Immature natural killer cell (primary cell): ENCODE data around the gene TBC1D8. TPM values are rescaled to one million over a fixed set of nuclear protein-coding genes. Genes with fewer than 3 reads are reported as not detected.
A peak's percentile ranks its signal among the peaks of the same experiment; 100 is the strongest.

Source experiments
- DNase-seq, 3 donors: peaks; one replicate each; pipeline ENCODE4 v3.0.0; 2022; ENCODE audit warnings: mixed read lengths in 1 of 3
- H3K27ac Mint-ChIP-seq, 6 donors: one replicate each; pipeline ENCODE4 v1.8.0; 2020; ENCODE audit warnings: mixed read lengths in 6 of 6, mild to moderate bottlenecking in 5 of 6, inconsistent platforms in 4 of 6, moderate library complexity in 3 of 6
- H3K27me3 Mint-ChIP-seq, 3 donors: one replicate each; pipeline ENCODE4 v1.8.0; 2020 to 2021; ENCODE audit warnings: low read depth in 3 of 3, mild to moderate bottlenecking in 3 of 3, mixed read lengths in 3 of 3, moderate library complexity in 3 of 3, inconsistent platforms in 1 of 3
- H3K36me3 Mint-ChIP-seq, 3 donors: one replicate each; pipeline ENCODE4 v1.8.0; 2020; ENCODE audit warnings: mixed read lengths in 3 of 3, inconsistent platforms in 2 of 3, mild to moderate bottlenecking in 2 of 3
- H3K4me1 Mint-ChIP-seq, 2 donors: one replicate each; pipeline ENCODE4 v1.8.0; 2020; ENCODE audit warnings: inconsistent platforms in 2 of 2, mild to moderate bottlenecking in 2 of 2, mixed read lengths in 2 of 2, moderate library complexity in 1 of 2
- H3K4me3 Mint-ChIP-seq, 5 donors: one replicate each; pipeline ENCODE4 v1.8.0; 2020; ENCODE audit warnings: mild to moderate bottlenecking in 5 of 5, mixed read lengths in 5 of 5, inconsistent platforms in 3 of 5, moderate library complexity in 3 of 5
- H3K9me3 Mint-ChIP-seq, 6 donors: one replicate each; pipeline ENCODE4 v1.8.0; 2020; ENCODE audit warnings: mild to moderate bottlenecking in 6 of 6, mixed read lengths in 6 of 6, inconsistent platforms in 4 of 6, moderate library complexity in 3 of 6
- polyA plus RNA-seq, 3 donors: library from polyadenylated mRNA; unstranded; fragments of 300-500 nt; fragmentation: Illumina TruSeq; gene quantifications; one replicate each; pipeline ENCODE4 v1.2.3, GENCODE V29; 2021

The TBC1D8 gene
- polyA plus RNA-seq, 3 donors from 2014 or later: 0.17 to 0.64 TPM; not detected in 1

DNA sequence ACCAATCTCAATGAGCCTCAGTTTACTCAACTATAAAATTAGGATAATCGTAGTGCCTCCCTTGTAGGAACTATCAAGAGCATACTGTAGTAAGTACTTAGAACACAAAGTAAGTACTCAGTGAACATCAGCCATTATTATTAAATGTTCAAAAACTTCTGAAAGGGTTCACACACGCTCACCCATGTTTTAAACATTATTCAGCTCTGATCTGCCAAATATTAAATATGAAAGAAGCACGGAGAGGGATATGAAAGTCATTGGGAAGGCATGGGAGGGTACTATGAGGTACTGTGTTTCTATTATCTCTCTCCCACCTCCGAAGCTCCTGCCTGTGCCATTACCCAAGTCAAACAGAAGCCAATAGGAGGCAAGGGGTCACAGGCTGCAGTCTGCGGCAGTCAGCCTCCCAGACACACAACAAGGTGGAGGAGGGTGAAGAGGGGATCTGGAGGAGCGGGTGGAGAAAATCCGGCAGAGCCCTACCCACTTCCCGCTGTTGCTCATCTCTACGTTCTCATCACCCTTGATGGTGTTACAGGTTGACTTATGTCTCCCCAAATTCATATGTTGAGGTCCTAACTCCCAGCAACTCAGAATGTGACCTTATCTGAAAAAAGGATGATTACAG is 2.0 kb upstream of the TBC1D8 start:
- Mint-ChIP-seq H3K27ac (no peak overlapping the region), H3K27me3 (peaks cover 0 to 8% (median 0%) of the 10 kb centered on the region in 3 donors), H3K4me1 (peaks cover 24 to 26% of the 10 kb centered on the region in 2 donors), H3K36me3 (no peaks in the 10 kb centered on the region), H3K4me3 (peak overlapping the region in 1 of 5 donors; percentile 90), H3K9me3 (no peaks in the 10 kb centered on the region)
- no peak for DNase-seq

- peaks cover 0 to 8% (median 4%) of the 10 kb centered on the region in 3 donors for H3K27me3 Mint-ChIP-seq
- H3K36me3 Mint-ChIP-seq: no peaks in the 10 kb centered on the region
- DNase-seq: peak; percentile 32 to 49 (median 37)
- H3K4me1 Mint-ChIP-seq: peaks cover 24 to 26% of the 10 kb centered on the region in 2 donors
- peak overlapping the region; percentile 66 to 90 (median 85) for H3K4me3 Mint-ChIP-seq
- no peaks in the 10 kb centered on the region for H3K9me3 Mint-ChIP-seq
- H3K27ac Mint-ChIP-seq: peak overlapping the region in 5 of 6 donors; percentile 1 to 75 (median 67)
Measured at GRCh38 chr2:101152272-101153076, 1.3 kb upstream of the TBC1D8 start.

DNA sequence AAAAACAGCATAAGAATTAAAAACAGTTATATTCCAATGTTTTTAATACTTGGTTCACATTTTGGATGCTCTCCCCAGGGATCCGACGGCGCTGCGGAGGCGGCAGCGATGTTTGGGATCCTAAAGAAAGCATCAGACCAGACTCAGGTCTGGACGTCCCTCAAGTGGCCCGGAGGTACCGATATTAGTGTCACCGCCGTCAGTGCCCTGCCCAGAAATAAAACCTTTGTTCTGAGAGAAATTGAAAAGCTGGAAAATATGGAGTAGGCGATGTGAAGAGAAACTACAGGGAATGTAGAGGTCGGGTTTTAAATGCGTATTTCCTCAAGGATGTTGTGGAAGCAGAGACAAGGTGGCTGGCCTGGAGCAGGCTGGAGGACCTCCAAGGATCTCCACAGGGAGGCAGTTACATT is 683 bp upstream of the TBC1D8 start:
- Mint-ChIP-seq H3K4me1 (peaks cover 24 to 26% of the 10 kb centered on the region in 2 donors), H3K4me3 (peak overlapping the region; percentile 66 to 90 (median 85)), H3K36me3 (no peaks in the 10 kb centered on the region), H3K27ac (peak overlapping the region in 5 of 6 donors; percentile 0 to 72 (median 18)), H3K9me3 (no peaks in the 10 kb centered on the region), H3K27me3 (peaks cover 0 to 8% (median 5%) of the 10 kb centered on the region in 3 donors)
- no peak for DNase-seq

- Mint-ChIP-seq H3K4me1 (peaks cover 24 to 26% of the 10 kb centered on the region in 2 donors), H3K27ac (no peak overlapping the region), H3K27me3 (peaks cover 0 to 8% (median 5%) of the 10 kb centered on the region in 3 donors), H3K4me3 (peak overlapping the region; percentile 67 to 80 (median 75)), H3K9me3 (no peaks in the 10 kb centered on the region), H3K36me3 (no peaks in the 10 kb centered on the region)
- peak in 2 of 3 donors; percentile 8 to 13 for DNase-seq
Measured at GRCh38 chr2:101150306-101151145, 656 bp downstream of the TBC1D8 start.

DNA sequence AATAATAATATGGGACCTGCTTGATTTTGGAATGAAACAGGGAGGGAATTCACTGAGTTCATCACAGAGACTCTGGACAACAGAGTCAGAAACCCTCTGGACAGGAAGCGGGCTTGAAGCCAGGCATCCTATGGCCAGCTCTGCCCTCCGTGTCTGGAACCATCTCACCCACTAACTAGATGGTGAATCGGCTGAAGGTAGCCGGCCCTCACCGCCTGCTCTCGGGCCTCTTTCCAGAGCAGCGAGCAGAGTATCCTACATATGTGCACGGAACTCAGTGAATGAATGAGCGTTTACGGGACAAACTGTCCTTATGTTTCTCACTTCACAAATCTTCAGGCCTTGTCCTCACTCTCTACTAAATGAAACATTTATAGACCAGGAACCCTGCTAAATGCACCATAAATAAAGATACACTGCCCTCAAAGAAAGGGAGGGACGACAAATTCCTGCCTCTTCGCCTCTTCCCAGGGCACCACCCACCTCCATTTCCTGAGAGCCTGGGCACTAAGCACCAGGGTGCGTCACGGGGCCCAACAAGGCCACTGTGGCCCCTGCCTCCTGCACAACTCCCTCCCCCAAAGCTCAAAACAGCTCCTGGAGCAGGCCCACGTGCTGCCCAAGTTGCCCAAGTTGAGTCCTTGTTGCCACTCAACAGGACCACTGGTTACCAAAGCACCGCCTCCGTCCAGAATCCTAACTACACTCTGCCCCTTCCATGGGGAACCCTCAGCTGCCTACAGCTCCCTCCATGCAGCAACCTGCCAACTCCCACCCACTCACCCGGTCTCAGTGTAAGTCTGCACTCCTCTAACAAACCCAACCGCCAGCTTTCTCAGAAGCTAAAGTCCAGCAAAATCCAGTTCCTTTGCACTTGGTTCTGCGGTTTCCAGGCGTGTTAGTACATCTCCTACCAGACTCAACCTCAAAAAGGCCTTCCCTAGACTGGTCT is 1.7 kb downstream of the TBC1D8 start:
- Mint-ChIP-seq H3K36me3 (no peaks in the 10 kb centered on the region), H3K27me3 (peaks cover 3 to 8% (median 8%) of the 10 kb centered on the region in 3 donors), H3K4me1 (peaks cover 24 to 26% of the 10 kb centered on the region in 2 donors), H3K9me3 (no peaks in the 10 kb centered on the region), H3K4me3 (peak overlapping the region; percentile 67 to 80 (median 75)), H3K27ac (no peak overlapping the region)
- DNase-seq: no peak

- Mint-ChIP-seq H3K27me3 (peaks cover 3 to 11% (median 8%) of the 10 kb centered on the region in 3 donors), H3K4me3 (peak overlapping the region in 4 of 5 donors; percentile 18 to 59 (median 37)), H3K9me3 (no peaks in the 10 kb centered on the region), H3K27ac (peak overlapping the region in 1 of 6 donors; percentile 48), H3K4me1 (peaks cover 24 to 26% of the 10 kb centered on the region in 2 donors), H3K36me3 (no peaks in the 10 kb centered on the region)
- no peak for DNase-seq
Measured at GRCh38 chr2:101148777-101149176, 2.4 kb downstream of the TBC1D8 start.

DNA sequence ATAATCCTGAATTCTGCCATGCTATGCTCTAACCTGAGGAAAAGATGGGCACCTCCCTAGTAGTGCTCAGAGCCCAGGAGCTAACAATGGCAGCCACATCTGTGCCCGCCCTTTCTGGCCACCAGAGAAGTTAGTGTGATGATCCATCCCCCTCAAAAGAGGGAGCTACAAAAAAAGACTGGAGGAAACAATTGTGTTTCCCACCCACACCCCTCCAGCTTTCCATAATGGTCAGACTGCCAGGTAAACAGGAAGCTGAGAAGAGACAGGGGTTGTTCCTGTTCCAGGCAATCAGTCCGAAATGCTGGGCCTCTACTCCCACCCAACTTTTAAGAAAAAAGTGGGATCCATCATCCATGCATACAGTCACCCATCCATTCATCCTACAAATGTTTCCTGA is 3.2 kb downstream of the TBC1D8 start:
- Mint-ChIP-seq H3K9me3 (no peaks in the 10 kb centered on the region), H3K36me3 (no peaks in the 10 kb centered on the region), H3K27ac (no peak overlapping the region), H3K27me3 (peaks cover 3 to 12% (median 8%) of the 10 kb centered on the region in 3 donors), H3K4me3 (peak overlapping the region in 1 of 5 donors; percentile 59), H3K4me1 (peaks cover 24 to 26% of the 10 kb centered on the region in 2 donors)
- DNase-seq: no peak

- Mint-ChIP-seq H3K4me1 (peaks cover 16 to 18% of the 10 kb centered on the region in 2 donors), H3K27ac (no peak overlapping the region), H3K9me3 (no peaks in the 10 kb centered on the region), H3K27me3 (peaks cover 3 to 14% (median 13%) of the 10 kb centered on the region in 3 donors), H3K4me3 (no peak overlapping the region), H3K36me3 (no peaks in the 10 kb centered on the region)
- no peak for DNase-seq
Measured at GRCh38 chr2:101147062-101147461, 4.1 kb downstream of the TBC1D8 start.

GRCh38 chr2:101146535-101146934 is 4.6 kb downstream of the TBC1D8 start:
- Mint-ChIP-seq H3K9me3 (no peaks in the 10 kb centered on the region), H3K27me3 (peaks cover 3 to 18% (median 15%) of the 10 kb centered on the region in 3 donors), H3K36me3 (no peaks in the 10 kb centered on the region), H3K27ac (no peak overlapping the region), H3K4me3 (no peak overlapping the region), H3K4me1 (peaks cover 11 to 13% of the 10 kb centered on the region in 2 donors)
- DNase-seq: no peak

- no peak overlapping the region for H3K4me3 Mint-ChIP-seq
Measured at GRCh38 chr2:101145406-101145805, 5.8 kb downstream of the TBC1D8 start.

GRCh38 chr2:101142163-101142562 is 9.0 kb downstream of the TBC1D8 start:
- no peaks in the 10 kb centered on the region for H3K4me1 Mint-ChIP-seq
- H3K27ac Mint-ChIP-seq: no peak overlapping the region
- H3K36me3 Mint-ChIP-seq: no peaks in the 10 kb centered on the region
- H3K4me3 Mint-ChIP-seq: no peak overlapping the region
- no peaks in the 10 kb centered on the region for H3K9me3 Mint-ChIP-seq
- DNase-seq: no peak
- H3K27me3 Mint-ChIP-seq: peaks cover 8 to 20% (median 12%) of the 10 kb centered on the region in 3 donors

More at GRCh38 chr2:101145406-101145805, 5.8 kb downstream of the TBC1D8 start:
- DNase-seq: no peak
- Mint-ChIP-seq H3K36me3 (no peaks in the 10 kb centered on the region), H3K27me3 (peaks cover 5 to 21% (median 15%) of the 10 kb centered on the region in 3 donors), H3K27ac (no peak overlapping the region), H3K9me3 (no peaks in the 10 kb centered on the region), H3K4me1 (peaks cover 9 to 11% of the 10 kb centered on the region in 2 donors)

DNA sequence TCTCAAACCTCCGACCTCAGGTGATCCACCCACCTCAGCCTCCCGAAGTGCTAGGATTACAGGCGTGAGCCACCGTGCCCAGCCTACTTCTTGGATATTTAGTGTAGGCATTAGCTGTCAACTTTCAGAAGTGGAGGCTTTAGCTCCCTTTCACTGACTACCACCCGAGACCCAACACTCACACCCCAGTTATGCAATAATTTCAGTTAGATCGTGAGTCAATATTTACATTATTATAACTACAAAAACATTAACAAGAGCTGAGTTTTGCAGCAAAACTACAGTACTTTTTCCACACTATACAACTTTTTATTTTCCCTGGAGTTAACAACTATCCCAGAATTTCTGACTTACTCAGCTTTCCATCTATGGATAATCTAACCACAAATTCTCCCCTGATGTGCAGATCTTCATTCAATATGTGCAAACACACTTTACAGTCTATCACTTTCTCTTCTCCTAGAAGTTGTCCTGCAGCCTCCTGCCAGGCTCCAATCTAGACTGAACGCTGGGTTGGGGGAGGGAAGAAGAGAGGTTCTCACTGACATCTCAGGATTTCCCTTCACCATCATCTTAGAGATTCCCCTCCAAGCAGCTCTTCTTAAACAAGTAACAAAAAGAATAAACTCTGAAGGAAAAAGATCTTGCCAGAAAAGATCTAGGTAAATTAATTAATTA is 10.1 kb downstream of the TBC1D8 start:
- H3K27ac Mint-ChIP-seq: no peak overlapping the region
- H3K4me3 Mint-ChIP-seq: no peak overlapping the region
- H3K4me1 Mint-ChIP-seq: no peaks in the 10 kb centered on the region
- no peaks in the 10 kb centered on the region for H3K36me3 Mint-ChIP-seq
- peaks cover 8 to 20% (median 12%) of the 10 kb centered on the region in 3 donors for H3K27me3 Mint-ChIP-seq
- no peak for DNase-seq
- H3K9me3 Mint-ChIP-seq: no peaks in the 10 kb centered on the region
